Prostate gland (tissue), 2 donors: ENCODE measurements around the gene TMEM134. TPM values are rescaled to one million over a fixed set of nuclear protein-coding genes. Genes with fewer than 3 reads are reported as not detected.

Source experiments
- DNase-seq: peaks from one replicate; pipeline ENCODE4 v3.0.0-alpha.2; 2019; ENCODE audit warnings: low spot score
- H3K27ac ChIP-seq, 2 donors: fragments of 200-600 bp; sonication (generic); 2 replicates each; pipeline ENCODE4 v1.5.1; 2017 to 2019
- H3K27me3 ChIP-seq: fragments of 200-600 bp; sonication (generic); replicated peaks from 2 replicates; pipeline ENCODE4 v1.5.1; 2019; ENCODE audit not compliant: insufficient read depth
- H3K36me3 ChIP-seq, 2 donors: fragments of 200-600 bp; sonication (generic); 1 replicate in 1 of 2; 2 replicates in 1 of 2; pipeline versions ENCODE4 v1.5.1 to v1.8.1; 2017 to 2019
- H3K4me1 ChIP-seq: fragments of 200-600 bp; sonication (generic); replicated peaks from 2 replicates; pipeline ENCODE4 v1.5.1; 2019
- H3K4me3 ChIP-seq, 2 donors: fragments of 200-600 bp; sonication (generic); 2 replicates each; pipeline ENCODE4 v1.5.1; 2017 to 2019
- H3K9me3 ChIP-seq: fragments of 200-600 bp; sonication (generic); 2 replicates; pipeline ENCODE4 v1.5.1; 2017
- POLR2A ChIP-seq: fragments of 450-650 bp; IDR thresholded peaks from one replicate; pipeline ENCODE4 v1.6.1; 2016; ENCODE audit warnings: antibody characterized with exemption, mild to moderate bottlenecking
- POLR2AphosphoS5 ChIP-seq: sonication (generic); formaldehyde crosslinking; IDR thresholded peaks from one replicate; pipeline ENCODE4 v1.6.1; 2017; ENCODE audit warnings: antibody characterized with exemption
- WGBS: methylation state at CpG from one replicate; pipeline ENCODE4 v1.1.5; 2018; 5-methylcytosine and 5-hydroxymethylcytosine counted together
- intact Hi-C: fragments of 100-400 bp; cut with DNase I; formaldehyde crosslinking; loops from one replicate; pipeline ENCODE4 v1.14.2; 2022
- total RNA-seq, 2 donors: library from RNA; depleted of rRNA; stranded (reverse); fragments of >200 nt; gene quantifications; one replicate each; pipeline ENCODE4 v1.1.0, GENCODE V29; 2016
- TF ChIP-seq, protein P1 (sequence below), 4 experiments: fragments of 200-600 bp in 2 of 4; fragments of 450-650 bp in 2 of 4; sonication (generic) in 2 of 4; IDR thresholded peaks; 1 replicate in 3 of 4; 2 replicates in 1 of 4; pipeline ENCODE4 v1.5.1; 2016 to 2019; ENCODE audit warnings: antibody characterized with exemption in 4 of 4, mild to moderate bottlenecking in 2 of 4, moderate library complexity in 2 of 4

TMEM134 gene
- total RNA-seq, 2 donors from 2014 or later: 106 to 402 TPM

DNA sequence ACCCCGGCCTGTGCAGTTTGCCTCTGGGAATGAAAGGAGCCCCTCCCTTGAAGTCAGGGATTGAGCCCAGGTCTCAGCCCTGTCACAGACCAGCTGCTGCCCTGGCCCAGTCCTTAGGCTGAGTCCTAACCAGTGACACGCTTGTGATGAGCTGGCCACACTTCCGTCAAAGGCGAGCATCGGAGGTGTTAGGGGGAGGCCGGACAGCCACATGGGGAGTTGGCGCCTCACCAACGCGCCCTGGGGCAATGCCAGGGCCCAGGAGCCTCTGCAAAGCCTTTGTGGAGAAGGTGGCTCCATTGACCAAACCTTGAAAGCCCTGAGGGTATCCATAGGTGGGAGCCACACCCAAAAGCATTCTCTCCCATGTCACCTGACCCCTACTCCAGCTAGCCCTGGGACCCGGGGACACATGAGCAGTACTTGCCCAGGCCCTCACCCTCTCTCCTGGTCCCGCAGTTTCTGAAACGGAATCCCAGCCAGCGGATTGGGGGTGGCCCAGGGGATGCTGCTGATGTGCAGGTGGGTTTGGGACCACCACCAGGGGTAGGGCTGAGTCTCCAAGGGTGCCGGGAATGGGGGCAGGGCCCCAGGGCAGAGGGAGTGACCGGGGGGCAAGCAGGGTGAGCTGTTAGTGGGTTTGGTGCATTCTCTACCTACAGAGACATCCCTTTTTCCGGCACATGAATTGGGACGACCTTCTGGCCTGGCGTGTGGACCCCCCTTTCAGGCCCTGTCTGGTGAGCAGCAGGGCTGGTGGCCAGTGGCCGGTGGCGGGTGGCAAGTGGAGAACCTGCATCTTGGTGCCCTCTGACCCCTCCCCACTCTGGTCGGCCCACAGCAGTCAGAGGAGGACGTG is 35.3 kb downstream of the TMEM134 start:
- H3K4me1 ChIP-seq: peaks cover 10% of the 10 kb centered on the region
- WGBS: 83% methylated on average over 22 of the region's 22 CpGs
- intact Hi-C loops: no loop called here
- no peak overlapping the region for H3K4me3 ChIP-seq
- H3K36me3 ChIP-seq: peaks cover 12 to 16% of the 10 kb centered on the region in 2 donors
- H3K9me3 ChIP-seq: no peaks in the 10 kb centered on the region
- no peak for DNase-seq
- no peak overlapping the region for H3K27ac ChIP-seq
- no peaks in the 10 kb centered on the region for H3K27me3 ChIP-seq
- TF ChIP-seq POLR2A (no peak), POLR2AphosphoS5 (no peak)
- TF ChIP-seq, protein P1, sequence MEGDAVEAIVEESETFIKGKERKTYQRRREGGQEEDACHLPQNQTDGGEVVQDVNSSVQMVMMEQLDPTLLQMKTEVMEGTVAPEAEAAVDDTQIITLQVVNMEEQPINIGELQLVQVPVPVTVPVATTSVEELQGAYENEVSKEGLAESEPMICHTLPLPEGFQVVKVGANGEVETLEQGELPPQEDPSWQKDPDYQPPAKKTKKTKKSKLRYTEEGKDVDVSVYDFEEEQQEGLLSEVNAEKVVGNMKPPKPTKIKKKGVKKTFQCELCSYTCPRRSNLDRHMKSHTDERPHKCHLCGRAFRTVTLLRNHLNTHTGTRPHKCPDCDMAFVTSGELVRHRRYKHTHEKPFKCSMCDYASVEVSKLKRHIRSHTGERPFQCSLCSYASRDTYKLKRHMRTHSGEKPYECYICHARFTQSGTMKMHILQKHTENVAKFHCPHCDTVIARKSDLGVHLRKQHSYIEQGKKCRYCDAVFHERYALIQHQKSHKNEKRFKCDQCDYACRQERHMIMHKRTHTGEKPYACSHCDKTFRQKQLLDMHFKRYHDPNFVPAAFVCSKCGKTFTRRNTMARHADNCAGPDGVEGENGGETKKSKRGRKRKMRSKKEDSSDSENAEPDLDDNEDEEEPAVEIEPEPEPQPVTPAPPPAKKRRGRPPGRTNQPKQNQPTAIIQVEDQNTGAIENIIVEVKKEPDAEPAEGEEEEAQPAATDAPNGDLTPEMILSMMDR (IDR thresholded peaks at IDR 0.05): no peak

DNA sequence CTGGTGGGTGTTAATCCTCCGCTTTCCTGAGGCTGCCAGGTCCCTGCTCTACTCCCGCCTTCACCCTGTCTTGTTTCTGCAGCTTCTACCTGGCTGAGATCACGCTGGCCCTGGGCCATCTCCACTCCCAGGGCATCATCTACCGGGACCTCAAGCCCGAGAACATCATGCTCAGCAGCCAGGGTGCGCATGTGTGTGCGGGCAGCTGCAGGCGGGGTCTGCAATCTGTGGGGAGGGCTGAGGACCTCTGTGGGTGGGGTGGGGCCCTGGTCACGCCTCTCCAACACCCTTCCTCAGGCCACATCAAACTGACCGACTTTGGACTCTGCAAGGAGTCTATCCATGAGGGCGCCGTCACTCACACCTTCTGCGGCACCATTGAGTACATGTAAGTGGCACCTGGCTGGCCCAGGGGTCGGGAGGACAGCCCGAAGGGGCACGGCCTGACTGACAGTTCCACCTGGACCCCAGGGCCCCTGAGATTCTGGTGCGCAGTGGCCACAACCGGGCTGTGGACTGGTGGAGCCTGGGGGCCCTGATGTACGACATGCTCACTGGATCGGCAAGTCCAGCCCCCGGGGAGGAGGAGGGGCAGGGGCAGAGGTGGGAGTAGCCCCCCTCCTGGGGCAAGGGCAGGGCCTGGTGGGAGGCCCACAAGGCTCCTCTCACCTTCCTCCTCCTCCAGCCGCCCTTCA is 36.2 kb downstream of the TMEM134 start:
- H3K27me3 ChIP-seq: no peaks in the 10 kb centered on the region
- no peak for DNase-seq
- no peak overlapping the region for H3K4me3 ChIP-seq
- 89% methylated on average over 18 of the region's 22 CpGs for WGBS
- peaks cover 10% of the 10 kb centered on the region for H3K4me1 ChIP-seq
- intact Hi-C loops: no loop called here
- no peaks in the 10 kb centered on the region for H3K9me3 ChIP-seq
- TF ChIP-seq POLR2A (no peak), POLR2AphosphoS5 (no peak)
- TF ChIP-seq, protein P1 (IDR thresholded peaks at IDR 0.05): no peak
- H3K36me3 ChIP-seq: peaks cover 12 to 16% of the 10 kb centered on the region in 2 donors
- H3K27ac ChIP-seq: no peak overlapping the region

DNA sequence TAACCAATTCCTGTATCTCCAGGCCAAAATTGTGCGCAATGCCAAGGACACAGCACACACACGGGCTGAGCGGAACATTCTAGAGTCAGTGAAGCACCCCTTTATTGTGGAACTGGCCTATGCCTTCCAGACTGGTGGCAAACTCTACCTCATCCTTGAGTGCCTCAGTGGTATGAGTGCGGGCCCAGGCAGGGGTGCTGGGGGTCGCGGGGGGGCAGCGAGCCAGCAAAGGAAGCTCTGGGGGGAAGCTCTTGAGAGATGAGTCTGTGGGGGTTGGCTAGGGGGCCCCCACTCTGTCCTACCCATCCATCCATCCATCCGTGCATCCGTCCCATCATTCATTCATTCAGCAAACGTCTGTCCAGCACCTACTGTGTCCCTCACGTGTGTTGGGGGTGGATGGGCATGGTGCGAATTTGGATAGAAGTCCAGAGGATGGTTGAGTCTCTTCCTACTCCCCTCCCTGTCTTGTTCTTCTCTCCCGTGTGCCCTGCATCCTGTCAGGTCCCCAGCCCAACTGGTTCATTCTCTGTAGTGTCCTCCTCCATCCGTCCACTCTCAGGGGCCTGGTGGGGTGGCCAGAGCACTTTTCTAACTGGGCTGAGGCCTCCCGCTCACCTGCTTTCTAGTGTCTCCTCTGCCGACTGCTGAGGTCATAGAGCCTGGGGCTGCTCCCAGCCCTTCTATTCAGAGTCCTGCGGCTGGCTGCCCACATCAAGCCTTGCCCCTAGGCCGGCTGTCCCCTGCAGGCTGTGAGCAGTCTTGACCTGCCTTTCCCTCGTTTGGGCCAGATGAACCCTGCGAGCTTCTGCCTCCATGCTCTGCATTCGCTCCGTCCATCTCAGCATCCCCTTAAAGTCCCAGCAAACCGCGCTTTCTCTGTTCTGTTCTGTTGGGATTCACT is 37.5 kb downstream of the TMEM134 start:
- peaks cover 12 to 16% of the 10 kb centered on the region in 2 donors for H3K36me3 ChIP-seq
- peaks cover 10% of the 10 kb centered on the region for H3K4me1 ChIP-seq
- 93% methylated on average over 24 of the region's 24 CpGs for WGBS
- TF ChIP-seq POLR2A (no peak), POLR2AphosphoS5 (no peak)
- TF ChIP-seq, protein P1 (IDR thresholded peaks at IDR 0.05): no peak
- DNase-seq: no peak
- no peaks in the 10 kb centered on the region for H3K9me3 ChIP-seq
- no peaks in the 10 kb centered on the region for H3K27me3 ChIP-seq
- no peak overlapping the region for H3K27ac ChIP-seq
- intact Hi-C loops: no loop called here
- no peak overlapping the region for H3K4me3 ChIP-seq

DNA sequence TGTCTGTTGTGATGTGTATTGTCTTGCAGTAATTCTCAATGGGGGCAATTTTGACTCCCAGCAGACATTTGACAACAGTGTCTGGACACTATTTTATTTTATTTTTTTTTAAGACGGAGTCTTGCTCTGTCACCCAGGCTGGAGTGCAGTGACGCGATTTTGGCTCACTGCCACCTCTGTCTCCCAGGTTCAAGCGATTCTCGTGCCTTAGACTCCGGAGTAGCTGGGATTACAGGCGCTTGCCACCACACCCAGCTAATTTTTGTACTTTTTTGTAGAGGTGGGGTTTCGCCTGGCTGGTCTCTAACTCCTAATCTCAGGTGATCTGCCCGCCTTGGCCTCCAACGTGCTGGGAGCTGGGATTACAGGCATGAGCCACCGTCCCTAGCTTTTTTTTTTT is 39.3 kb downstream of the TMEM134 start:
- H3K27me3 ChIP-seq: no peaks in the 10 kb centered on the region
- H3K9me3 ChIP-seq: no peaks in the 10 kb centered on the region
- peak overlapping the region in 1 of 2 donors; percentile 88 for H3K27ac ChIP-seq
- 69% methylated on average over 11 of the region's 11 CpGs for WGBS
- DNase-seq: no peak
- peak overlapping the region in 1 of 2 donors; percentile 86 for H3K4me3 ChIP-seq
- intact Hi-C loops: no loop called here
- TF ChIP-seq POLR2AphosphoS5 (no peak), POLR2A (no peak)
- TF ChIP-seq, protein P1 (IDR thresholded peaks at IDR 0.05): no peak
- H3K36me3 ChIP-seq: peaks cover 7 to 9% of the 10 kb centered on the region in 2 donors
- H3K4me1 ChIP-seq: peaks cover 10% of the 10 kb centered on the region
